Measurements from ENCODE around the gene SPARCL1. TPM values are rescaled to one million over a fixed set of nuclear protein-coding genes. Genes with fewer than 3 reads are reported as not detected.
"Not testable (repeated sequence)": the region's sequence is repeated elsewhere in the genome, so short reads cannot be mapped to it uniquely, and the experiment has no call there.

Gene SPARCL1
- polyA plus RNA-seq, 1 experiment = not detected

DNA sequence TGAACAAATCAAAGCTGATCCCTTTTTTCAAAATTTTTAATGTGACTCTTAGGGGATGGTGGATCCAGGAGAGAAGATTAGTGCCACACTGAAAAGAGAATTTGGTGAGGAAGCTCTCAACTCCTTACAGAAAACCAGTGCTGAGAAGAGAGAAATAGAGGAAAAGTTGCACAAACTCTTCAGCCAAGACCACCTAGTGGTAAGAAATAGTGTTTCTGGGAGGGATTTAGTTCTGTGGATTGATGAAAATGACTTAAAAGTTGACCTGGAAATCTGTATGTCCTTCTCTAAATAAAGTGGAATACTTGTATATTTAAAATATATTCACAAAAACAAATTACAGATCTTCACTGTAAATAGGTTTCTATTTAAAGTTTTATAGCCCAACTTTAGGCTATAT, 77.6 kb downstream of the SPARCL1 start:
- CTCF ChIA-PET = interaction anchor here (0.9 kb wide), 1 partner anchor 98 kb away, joined by 3 read pairs; no protein-coding TSS in a partner anchor
- no peak for DNase-seq (ENCODE audit: low read depth, low spot score)
- no peaks in the 10 kb centered on the region for H3K9me3 ChIP-seq (ENCODE audit: control insufficient read depth, insufficient read depth, low read length)
- no peaks in the 10 kb centered on the region for H3K27me3 ChIP-seq (ENCODE audit: control insufficient read depth, insufficient read depth, low read length)
- no peak overlapping the region for H3K27ac ChIP-seq (ENCODE audit: low read depth, low read length)
- TF ChIP-seq, protein P1, sequence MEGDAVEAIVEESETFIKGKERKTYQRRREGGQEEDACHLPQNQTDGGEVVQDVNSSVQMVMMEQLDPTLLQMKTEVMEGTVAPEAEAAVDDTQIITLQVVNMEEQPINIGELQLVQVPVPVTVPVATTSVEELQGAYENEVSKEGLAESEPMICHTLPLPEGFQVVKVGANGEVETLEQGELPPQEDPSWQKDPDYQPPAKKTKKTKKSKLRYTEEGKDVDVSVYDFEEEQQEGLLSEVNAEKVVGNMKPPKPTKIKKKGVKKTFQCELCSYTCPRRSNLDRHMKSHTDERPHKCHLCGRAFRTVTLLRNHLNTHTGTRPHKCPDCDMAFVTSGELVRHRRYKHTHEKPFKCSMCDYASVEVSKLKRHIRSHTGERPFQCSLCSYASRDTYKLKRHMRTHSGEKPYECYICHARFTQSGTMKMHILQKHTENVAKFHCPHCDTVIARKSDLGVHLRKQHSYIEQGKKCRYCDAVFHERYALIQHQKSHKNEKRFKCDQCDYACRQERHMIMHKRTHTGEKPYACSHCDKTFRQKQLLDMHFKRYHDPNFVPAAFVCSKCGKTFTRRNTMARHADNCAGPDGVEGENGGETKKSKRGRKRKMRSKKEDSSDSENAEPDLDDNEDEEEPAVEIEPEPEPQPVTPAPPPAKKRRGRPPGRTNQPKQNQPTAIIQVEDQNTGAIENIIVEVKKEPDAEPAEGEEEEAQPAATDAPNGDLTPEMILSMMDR (IDR thresholded peaks at IDR 0.05; ENCODE audit: low read depth, low read length) = 0 out of 2 replicates have a peak, but pooled peaks have one; percentile 10
- POLR2A ChIA-PET = no interaction called here
- no peak overlapping the region for H3K4me3 ChIP-seq (ENCODE audit: low read depth, low read length)

DNA sequence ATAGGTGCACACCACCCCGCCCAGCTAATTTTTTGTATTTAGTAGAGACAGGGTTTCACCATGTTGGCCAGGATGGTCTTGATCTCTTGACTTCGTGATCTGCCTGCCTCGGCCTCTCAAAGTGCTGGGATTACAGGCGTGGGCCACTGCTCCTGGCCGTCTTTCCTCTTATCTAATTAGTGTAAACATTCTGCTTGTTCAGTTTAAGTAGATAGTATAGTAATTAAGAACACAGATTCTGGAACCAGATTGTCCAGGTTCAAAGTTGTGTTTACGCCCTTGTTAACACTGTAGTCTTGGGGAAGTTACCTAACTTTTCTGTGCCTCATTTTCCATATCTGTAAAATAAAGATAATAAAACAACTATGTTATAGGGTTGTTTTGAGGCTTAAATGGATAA, 82.8 kb downstream of the SPARCL1 start:
- DNase-seq (ENCODE audit: low read depth, low spot score); H3K27ac ChIP-seq (ENCODE audit: low read depth, low read length); POLR2A ChIA-PET; H3K9me3 ChIP-seq (ENCODE audit: control insufficient read depth, insufficient read depth, low read length); H3K27me3 ChIP-seq (ENCODE audit: control insufficient read depth, insufficient read depth, low read length); H3K4me3 ChIP-seq (ENCODE audit: low read depth, low read length): not testable (repeated sequence)
- CTCF ChIA-PET = interaction anchor here (0.7 to 2.1 kb wide), 3 partner anchors 19 to 999 kb away, joined by 3 to 12 read pairs (median 4); no protein-coding TSS in a partner anchor

DNA sequence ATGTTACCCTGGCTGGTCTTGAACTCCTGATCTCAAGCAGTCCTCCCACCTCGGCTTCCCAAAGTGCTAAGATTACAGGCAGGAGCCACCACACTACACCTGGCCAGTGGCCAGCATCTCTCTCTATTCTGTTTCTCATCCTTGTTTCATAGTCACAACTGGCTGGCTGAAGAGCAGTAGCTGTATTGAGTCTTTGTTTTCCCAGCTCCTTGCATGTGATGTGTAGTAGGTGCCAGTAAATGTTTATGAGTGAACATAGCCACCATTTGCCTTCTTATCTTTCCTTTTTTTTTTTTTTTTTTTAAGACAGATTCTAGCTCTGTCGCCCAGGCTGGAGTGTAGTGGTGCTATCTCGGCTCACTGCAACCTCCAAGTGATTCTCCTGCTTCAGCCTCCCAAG, 83.2 kb downstream of the SPARCL1 start:
- TF ChIP-seq, protein P1 (IDR thresholded peaks at IDR 0.05; ENCODE audit: low read depth, low read length) = no peak
- H3K27me3 ChIP-seq (ENCODE audit: control insufficient read depth, insufficient read depth, low read length) = no peaks in the 10 kb centered on the region
- no peak overlapping the region for H3K27ac ChIP-seq (ENCODE audit: low read depth, low read length)
- H3K9me3 ChIP-seq (ENCODE audit: control insufficient read depth, insufficient read depth, low read length) = no peaks in the 10 kb centered on the region
- POLR2A ChIA-PET = interaction anchor here (0.6 kb wide), 1 partner anchor 71 kb away, joined by 3 read pairs; no protein-coding TSS in a partner anchor
- CTCF ChIA-PET = interaction anchor here (0.7 to 2.1 kb wide), 3 partner anchors 19 to 999 kb away, joined by 3 to 12 read pairs (median 4); no protein-coding TSS in a partner anchor
- no peak overlapping the region for H3K4me3 ChIP-seq (ENCODE audit: low read depth, low read length)
- no peak for DNase-seq (ENCODE audit: low read depth, low spot score)

DNA sequence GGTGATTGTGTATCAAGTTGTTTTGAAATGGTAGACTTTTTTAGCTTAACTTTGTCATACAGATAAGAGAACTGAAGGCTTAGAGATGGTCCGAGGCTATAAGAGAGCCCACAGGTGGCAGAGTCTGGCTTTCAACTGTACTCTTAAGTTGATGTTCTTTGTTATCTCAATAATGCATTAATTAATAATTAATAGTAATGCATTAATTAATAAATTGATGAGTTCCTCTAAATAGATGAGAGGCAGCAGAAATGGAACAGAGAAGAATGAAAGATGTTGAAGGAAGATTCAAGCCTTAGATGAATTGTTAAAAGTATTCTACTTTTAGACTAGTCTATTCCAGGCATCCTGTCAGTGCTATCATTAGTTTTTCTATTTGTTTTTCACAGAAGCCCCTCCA, 84.4 kb downstream of the SPARCL1 start:
- DNase-seq (ENCODE audit: low read depth, low spot score) = no peak
- H3K9me3 ChIP-seq (ENCODE audit: control insufficient read depth, insufficient read depth, low read length) = no peaks in the 10 kb centered on the region
- TF ChIP-seq, protein P1 (IDR thresholded peaks at IDR 0.05; ENCODE audit: low read depth, low read length) = no peak
- H3K27me3 ChIP-seq (ENCODE audit: control insufficient read depth, insufficient read depth, low read length) = no peaks in the 10 kb centered on the region
- ChIA-PET POLR2A (no interaction called here), CTCF (no interaction called here)
- no peak overlapping the region for H3K27ac ChIP-seq (ENCODE audit: low read depth, low read length)
- no peak overlapping the region for H3K4me3 ChIP-seq (ENCODE audit: low read depth, low read length)

DNA sequence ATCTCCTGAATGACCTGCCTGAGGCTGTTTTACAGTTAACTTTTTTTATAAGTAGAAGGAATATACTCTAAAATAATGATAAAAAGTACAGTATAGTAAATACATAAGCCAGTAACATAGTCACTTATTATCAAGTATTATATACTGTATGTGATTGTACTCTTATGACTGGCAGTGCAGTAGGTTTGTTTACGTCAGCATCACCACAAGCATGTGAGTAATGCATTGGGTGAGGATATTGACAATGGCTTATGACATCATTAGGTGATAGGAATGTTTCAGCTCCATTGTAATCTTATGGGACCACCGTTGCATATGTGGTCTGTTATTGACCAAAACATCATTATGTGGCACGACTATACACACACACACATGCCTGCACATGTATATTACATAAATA, 86.3 kb downstream of the SPARCL1 start:
- Histone ChIP-seq H3K4me3 (ENCODE audit: low read depth, low read length) (no peak overlapping the region), H3K9me3 (ENCODE audit: control insufficient read depth, insufficient read depth, low read length) (no peaks in the 10 kb centered on the region), H3K27ac (ENCODE audit: low read depth, low read length) (no peak overlapping the region), H3K27me3 (ENCODE audit: control insufficient read depth, insufficient read depth, low read length) (no peaks in the 10 kb centered on the region)
- ChIA-PET POLR2A (no interaction called here), CTCF (interaction anchor here (0.5 to 1.7 kb wide), 2 partner anchors 22 to 67 kb away, joined by 6 to 8 read pairs; no protein-coding TSS in a partner anchor)
- DNase-seq (ENCODE audit: low read depth, low spot score) = no peak
- TF ChIP-seq, protein P1 (IDR thresholded peaks at IDR 0.05; ENCODE audit: low read depth, low read length) = no peak
